BE2C (cell line): ENCODE results near the gene CALM1.
A peak's percentile ranks its signal among the peaks of the same experiment; 100 is the strongest.

ENCODE experiments used
- DNase-seq: peaks from one replicate; pipeline ENCODE4 v3.0.0-alpha.2; 2020
- H3K27me3 ChIP-seq: fragments of 250-450 bp; sonication (Bioruptor Pico); 2 replicates; pipeline ENCODE4 v1.5.1; 2020; ENCODE audit warnings: mild to moderate bottlenecking
- H3K36me3 ChIP-seq: fragments of 250-450 bp; sonication (Bioruptor Pico); 2 replicates; pipeline ENCODE4 v1.5.1; 2020; ENCODE audit warnings: mild to moderate bottlenecking
- H3K4me1 ChIP-seq: fragments of 250-450 bp; sonication (Bioruptor Pico); 2 replicates; pipeline ENCODE4 v1.5.1; 2020
- H3K4me3 ChIP-seq: 2 replicates; pipeline ENCODE4 v1.5.1; 2011; ENCODE audit warnings: low read depth, low read length
- H3K9me3 ChIP-seq: fragments of 250-450 bp; sonication (Bioruptor Pico); 2 replicates; pipeline ENCODE4 v1.5.1; 2020
- TF ChIP-seq, protein P1 (sequence below): IDR thresholded peaks from 2 replicates; pipeline ENCODE4 v1.5.1; 2012; ENCODE audit warnings: mild to moderate bottlenecking, low read depth, low read length

CALM1 gene

DNA sequence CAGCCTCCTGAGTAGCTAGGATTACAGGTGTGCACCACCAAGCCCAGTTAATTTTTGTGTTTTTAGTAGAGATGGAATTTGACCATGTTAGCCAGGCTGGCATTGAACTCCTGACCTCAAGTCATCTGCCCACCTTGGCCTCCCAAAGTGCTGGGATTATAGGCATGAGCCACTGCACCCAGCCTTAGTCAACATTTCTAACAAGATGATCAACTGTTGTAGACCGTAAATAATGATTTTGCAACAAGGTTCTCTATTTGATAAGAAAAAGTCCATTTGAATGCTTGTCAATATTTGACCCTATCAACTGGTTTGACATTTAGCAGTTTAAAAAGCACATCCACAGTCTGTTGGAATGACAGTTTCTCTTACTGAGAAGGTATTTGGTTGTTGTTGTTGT is 39.9 kb upstream of the CALM1 start:
- DNase-seq: no peak
- H3K9me3 ChIP-seq: no peaks in the 10 kb centered on the region
- H3K4me3 ChIP-seq: no peak overlapping the region
- TF ChIP-seq, protein P1, sequence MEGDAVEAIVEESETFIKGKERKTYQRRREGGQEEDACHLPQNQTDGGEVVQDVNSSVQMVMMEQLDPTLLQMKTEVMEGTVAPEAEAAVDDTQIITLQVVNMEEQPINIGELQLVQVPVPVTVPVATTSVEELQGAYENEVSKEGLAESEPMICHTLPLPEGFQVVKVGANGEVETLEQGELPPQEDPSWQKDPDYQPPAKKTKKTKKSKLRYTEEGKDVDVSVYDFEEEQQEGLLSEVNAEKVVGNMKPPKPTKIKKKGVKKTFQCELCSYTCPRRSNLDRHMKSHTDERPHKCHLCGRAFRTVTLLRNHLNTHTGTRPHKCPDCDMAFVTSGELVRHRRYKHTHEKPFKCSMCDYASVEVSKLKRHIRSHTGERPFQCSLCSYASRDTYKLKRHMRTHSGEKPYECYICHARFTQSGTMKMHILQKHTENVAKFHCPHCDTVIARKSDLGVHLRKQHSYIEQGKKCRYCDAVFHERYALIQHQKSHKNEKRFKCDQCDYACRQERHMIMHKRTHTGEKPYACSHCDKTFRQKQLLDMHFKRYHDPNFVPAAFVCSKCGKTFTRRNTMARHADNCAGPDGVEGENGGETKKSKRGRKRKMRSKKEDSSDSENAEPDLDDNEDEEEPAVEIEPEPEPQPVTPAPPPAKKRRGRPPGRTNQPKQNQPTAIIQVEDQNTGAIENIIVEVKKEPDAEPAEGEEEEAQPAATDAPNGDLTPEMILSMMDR: no peak
- no peaks in the 10 kb centered on the region for H3K27me3 ChIP-seq
- H3K4me1 ChIP-seq: no peaks in the 10 kb centered on the region
- H3K36me3 ChIP-seq: no peaks in the 10 kb centered on the region

DNA sequence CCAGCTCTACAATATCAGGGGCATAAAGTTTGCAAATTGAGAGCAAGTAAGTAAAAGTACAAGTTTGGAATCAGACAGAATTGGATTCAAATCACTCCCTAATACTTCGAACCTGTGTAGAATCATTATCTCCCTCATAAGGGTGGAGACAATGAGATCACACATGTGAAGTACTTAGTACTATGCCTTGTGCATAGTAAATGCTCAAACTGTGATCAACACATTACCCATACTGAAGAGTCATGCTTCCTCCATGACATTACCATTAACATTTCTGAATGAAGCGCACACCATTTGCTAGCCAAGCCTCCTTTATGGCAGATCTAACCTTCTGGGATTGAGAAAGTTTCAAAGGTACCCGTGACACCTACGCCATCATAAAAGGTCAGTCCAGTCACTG is 38.5 kb upstream of the CALM1 start:
- Histone ChIP-seq H3K9me3 (no peaks in the 10 kb centered on the region), H3K27me3 (no peaks in the 10 kb centered on the region), H3K4me3 (no peak overlapping the region), H3K4me1 (no peaks in the 10 kb centered on the region), H3K36me3 (no peaks in the 10 kb centered on the region)
- no peak for DNase-seq
- TF ChIP-seq, protein P1: no peak

DNA sequence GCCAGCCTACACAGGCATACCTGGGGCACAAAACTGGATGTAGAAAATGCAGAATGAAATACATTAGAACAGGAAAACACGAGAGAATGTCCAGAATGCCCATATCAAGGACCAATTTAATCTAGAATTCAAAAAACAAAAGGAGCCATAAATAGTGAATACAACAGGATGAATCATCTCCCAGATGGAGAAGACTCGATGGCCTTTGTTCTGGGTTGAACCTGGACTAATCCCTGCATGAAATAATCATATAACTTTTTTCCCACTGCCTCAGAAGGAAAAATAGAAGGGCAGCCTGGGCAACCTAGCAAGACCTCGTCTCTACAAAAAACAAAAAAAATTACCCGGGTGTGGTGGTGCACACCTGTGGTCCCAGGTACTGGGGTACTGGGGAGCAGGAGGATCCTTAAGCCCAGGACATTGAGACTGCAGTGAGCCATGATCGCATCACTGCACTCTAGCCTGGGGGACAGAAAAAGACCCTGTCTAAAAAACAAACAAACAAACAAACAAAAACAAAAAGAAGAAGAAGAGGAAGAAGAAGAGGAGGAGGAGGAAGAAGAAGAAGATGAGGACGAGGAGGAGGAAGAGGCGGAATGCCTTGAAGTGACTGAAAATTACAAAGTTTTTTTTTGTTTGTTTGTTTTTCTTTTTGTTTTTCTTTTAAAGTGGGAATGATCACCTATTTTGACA is 34.8 kb upstream of the CALM1 start:
- Histone ChIP-seq H3K36me3 (no peaks in the 10 kb centered on the region), H3K9me3 (no peaks in the 10 kb centered on the region), H3K4me1 (no peaks in the 10 kb centered on the region), H3K4me3 (no peak overlapping the region), H3K27me3 (no peaks in the 10 kb centered on the region)
- no peak for DNase-seq
- TF ChIP-seq, protein P1: no peak

DNA sequence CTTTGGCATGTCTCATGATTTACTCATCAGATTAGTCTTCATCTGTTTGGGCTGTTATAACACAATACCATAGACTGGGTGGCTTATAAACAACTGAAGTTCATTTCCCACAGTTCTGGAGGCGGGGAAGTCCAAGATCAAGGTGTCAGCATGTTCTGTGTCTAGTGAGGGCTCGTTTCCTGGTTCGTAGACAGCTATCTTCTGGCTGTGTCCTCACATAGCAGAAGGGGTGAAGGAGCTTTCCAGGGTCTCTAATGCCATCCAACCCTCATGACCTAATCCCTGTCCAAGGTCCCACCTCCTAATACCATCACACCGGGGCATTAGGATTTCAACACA is 34.3 kb upstream of the CALM1 start:
- Histone ChIP-seq H3K4me3 (no peak overlapping the region), H3K4me1 (no peaks in the 10 kb centered on the region), H3K9me3 (no peaks in the 10 kb centered on the region), H3K27me3 (no peaks in the 10 kb centered on the region), H3K36me3 (no peaks in the 10 kb centered on the region)
- TF ChIP-seq, protein P1: no peak
- no peak for DNase-seq

DNA sequence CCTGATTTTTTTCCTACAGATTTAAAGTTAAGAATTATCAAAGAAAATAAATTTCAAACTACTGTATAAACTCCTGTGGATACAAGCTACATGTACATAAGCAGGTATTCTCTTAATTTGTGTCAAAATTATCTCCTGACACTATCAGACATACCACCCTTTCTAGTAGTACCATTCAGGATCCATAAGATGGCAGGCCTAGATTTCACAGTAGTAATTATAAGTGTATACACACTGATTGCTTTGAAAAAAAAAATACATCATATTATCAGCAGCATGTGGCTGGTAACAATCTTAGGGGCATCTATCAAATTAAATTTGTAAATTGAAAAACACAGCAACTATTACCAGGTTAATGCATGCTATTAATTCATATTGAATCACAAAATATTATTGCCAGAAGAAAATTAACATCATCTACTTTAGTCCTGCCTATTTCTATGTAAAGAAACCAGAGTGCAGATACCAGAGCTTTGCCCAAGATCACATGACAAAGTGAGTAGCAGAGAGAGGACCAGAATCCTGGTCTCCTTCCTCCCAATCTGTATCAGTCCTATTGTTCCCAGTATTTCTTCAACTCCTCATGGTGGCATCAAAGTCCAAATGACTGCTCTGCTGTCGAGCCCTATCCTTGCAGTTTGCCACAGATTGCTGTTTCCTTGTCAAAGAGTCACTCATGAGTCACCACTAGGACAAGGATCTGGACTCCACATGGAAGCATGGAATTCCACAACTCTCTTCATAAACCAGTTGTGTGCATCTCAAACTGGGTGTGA is 27.7 kb upstream of the CALM1 start:
- TF ChIP-seq, protein P1: no peak; the same call in none of the 2 replicates
- no peak overlapping the region for H3K4me3 ChIP-seq
- no peaks in the 10 kb centered on the region for H3K9me3 ChIP-seq
- no peaks in the 10 kb centered on the region for H3K36me3 ChIP-seq
- DNase-seq: peak; percentile 20
- no peaks in the 10 kb centered on the region for H3K27me3 ChIP-seq
- H3K4me1 ChIP-seq: peaks cover 2% of the 10 kb centered on the region; the same call in 1 of the 2 replicates

DNA sequence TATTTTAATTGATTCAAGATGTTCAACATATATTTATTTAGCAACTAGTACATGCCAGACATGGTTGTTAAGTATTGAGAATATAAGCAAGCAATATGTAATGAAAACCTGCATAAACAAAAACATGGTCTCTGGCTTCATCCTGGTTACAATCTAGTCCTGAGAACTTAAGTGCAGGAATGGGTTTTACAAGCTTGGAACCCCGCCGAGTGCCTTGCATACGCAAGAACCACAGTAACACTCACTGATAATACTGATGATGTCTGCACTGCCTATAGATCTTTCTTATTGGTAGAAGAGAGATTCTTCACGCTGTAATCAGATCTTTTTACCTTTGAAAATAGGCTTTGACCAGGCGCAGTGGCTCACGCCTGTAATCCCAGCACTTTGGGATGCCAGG is 22.9 kb upstream of the CALM1 start:
- no peak overlapping the region for H3K4me3 ChIP-seq
- peaks cover 2% of the 10 kb centered on the region; the same call in 1 of the 2 replicates for H3K4me1 ChIP-seq
- no peaks in the 10 kb centered on the region for H3K36me3 ChIP-seq
- peak; percentile 24 for DNase-seq
- H3K27me3 ChIP-seq: no peaks in the 10 kb centered on the region
- TF ChIP-seq, protein P1: no peak
- no peaks in the 10 kb centered on the region for H3K9me3 ChIP-seq
